ENCODE measurements around the gene CRADD. TPM values are rescaled to one million over a fixed set of nuclear protein-coding genes. Genes with fewer than 3 reads are reported as not detected.

The CRADD gene
- total RNA-seq, 1 donor from 2014 or later: 14.7 TPM

GRCh38 chr12:93844164-93844784 lies 167.1 kb downstream of the CRADD start:
- DNase-seq (ENCODE audit: low read depth): no peak

GRCh38 chr12:93846936-93847516 lies 169.9 kb downstream of the CRADD start:
- no peak for DNase-seq (ENCODE audit: low read depth)

- peak; percentile 86 for DNase-seq (ENCODE audit: low read depth)
Measured at GRCh38 chr12:93847517-93848474, 170.6 kb downstream of the CRADD start.

- DNase-seq (ENCODE audit: low read depth): no peak
Measured at GRCh38 chr12:93848523-93849101, 171.4 kb downstream of the CRADD start.

- no peak for DNase-seq (ENCODE audit: low read depth)
Measured at GRCh38 chr12:93849946-93850345, 172.8 kb downstream of the CRADD start.

GRCh38 chr12:93850481-93851256 lies 173.5 kb downstream of the CRADD start:
- DNase-seq (ENCODE audit: low read depth): no peak

- DNase-seq (ENCODE audit: low read depth): peak; percentile 19
Measured at GRCh38 chr12:93851257-93851671, 174.1 kb downstream of the CRADD start.

GRCh38 chr12:93852173-93852591 lies 175.0 kb downstream of the CRADD start:
- peak; percentile 69 for DNase-seq (ENCODE audit: low read depth)

- DNase-seq (ENCODE audit: low read depth): no peak
Measured at GRCh38 chr12:93853698-93854478, 176.7 kb downstream of the CRADD start.

- no peak for DNase-seq (ENCODE audit: low read depth)
Measured at GRCh38 chr12:93855261-93855660, 178.1 kb downstream of the CRADD start.

- no peak for DNase-seq (ENCODE audit: low read depth)
Measured at GRCh38 chr12:93856611-93857010, 179.4 kb downstream of the CRADD start.

GRCh38 chr12:93857279-93857938 lies 180.2 kb downstream of the CRADD start:
- DNase-seq (ENCODE audit: low read depth): peak; percentile 65

- DNase-seq (ENCODE audit: low read depth): no peak
Measured at GRCh38 chr12:93857991-93858447, 180.8 kb downstream of the CRADD start.

GRCh38 chr12:93860668-93861373 lies 183.6 kb downstream of the CRADD start:
- peak; percentile 77 for DNase-seq (ENCODE audit: low read depth)

GRCh38 chr12:93862424-93862823 lies 185.2 kb downstream of the CRADD start:
- DNase-seq (ENCODE audit: low read depth): no peak

- DNase-seq (ENCODE audit: low read depth): no peak
Measured at GRCh38 chr12:93865751-93866150, 188.6 kb downstream of the CRADD start.

GRCh38 chr12:93868771-93869170 lies 191.6 kb downstream of the CRADD start:
- no peak for DNase-seq (ENCODE audit: low read depth)

GRCh38 chr12:93870020-93870795 lies 193.0 kb downstream of the CRADD start:
- DNase-seq (ENCODE audit: low read depth): no peak
